Neural cell (in vitro differentiated cells): ENCODE data around the gene PTPRC. TPM values are rescaled to one million over a fixed set of nuclear protein-coding genes. Genes with fewer than 3 reads are reported as not detected.

ENCODE experiments used
- H2AFZ ChIP-seq: fragments of 200-600, 300-800 bp; sonication (generic), shearing (Covaris generic); 2 replicates; pipeline ENCODE4 v1.6.0; 2014; ENCODE audit warnings: low read depth, mild to moderate bottlenecking, antibody characterized with exemption, low read length, moderate library complexity
- H3F3A ChIP-seq: fragments of 200-600 bp; shearing (Covaris generic); 2 replicates; pipeline ENCODE4 v1.6.1; 2016; ENCODE audit warnings: mild to moderate bottlenecking, moderate library complexity, mixed read lengths, antibody characterized with exemption, low read length; ENCODE audit not compliant: insufficient read depth, poor library complexity, severe bottlenecking
- H3K27ac ChIP-seq: fragments of 200-600, 300-800 bp; sonication (generic), shearing (Covaris generic); 2 replicates; pipeline ENCODE4 v1.5.1; 2014; ENCODE audit warnings: mild to moderate bottlenecking, low read length, moderate library complexity
- H3K27me3 ChIP-seq: fragments of 300-800, 200-600 bp; sonication (generic), shearing (Covaris generic); 2 replicates; pipeline ENCODE4 v1.6.0; 2014; ENCODE audit warnings: mild to moderate bottlenecking, low read depth, low read length, moderate library complexity; ENCODE audit not compliant: insufficient read depth
- H3K36me3 ChIP-seq: fragments of 300-800, 200-600 bp; sonication (generic), shearing (Covaris generic); 2 replicates; pipeline ENCODE4 v1.5.1; 2014; ENCODE audit warnings: mild to moderate bottlenecking, antibody characterized with exemption, low read length, moderate library complexity; ENCODE audit not compliant: insufficient read depth
- H3K4me2 ChIP-seq: fragments of 300-800, 200-600 bp; sonication (generic), shearing (Covaris generic); 2 replicates; pipeline ENCODE4 v1.6.0; 2014; ENCODE audit warnings: mild to moderate bottlenecking, low read length
- H3K4me3 ChIP-seq: fragments of 300-800, 200-600 bp; sonication (generic), shearing (Covaris generic); 2 replicates; pipeline ENCODE4 v1.5.1; 2014; ENCODE audit warnings: mild to moderate bottlenecking, low read length, moderate library complexity
- H3K79me2 ChIP-seq: fragments of 200-600 bp; shearing (Covaris generic); replicated peaks from 2 replicates; pipeline ENCODE4 v1.6.0; 2014; ENCODE audit warnings: mild to moderate bottlenecking, low read length, moderate library complexity; ENCODE audit not compliant: insufficient read depth
- H3K9ac ChIP-seq: fragments of 300-800, 200-600 bp; sonication (generic), shearing (Covaris generic); 2 replicates; pipeline ENCODE4 v1.6.1; 2016; ENCODE audit warnings: mild to moderate bottlenecking, low read length, mixed read lengths
- H3K9me2 ChIP-seq: fragments of 200-600 bp; shearing (Covaris generic); 2 replicates; pipeline ENCODE4 v1.6.1; 2016; ENCODE audit warnings: mild to moderate bottlenecking, low read length, mixed read lengths; ENCODE audit not compliant: insufficient read depth
- H3K9me3 ChIP-seq: fragments of 200-600, 300-800 bp; sonication (generic), shearing (Covaris generic); 2 replicates; pipeline ENCODE4 v1.6.1; 2016; ENCODE audit warnings: mild to moderate bottlenecking, mixed run types, low read length, moderate library complexity, mixed read lengths
- H4K20me1 ChIP-seq: fragments of 200-600 bp; shearing (Covaris generic); 2 replicates; pipeline ENCODE4 v1.6.1; 2016; ENCODE audit warnings: mild to moderate bottlenecking, mixed run types; ENCODE audit not compliant: insufficient read depth
- EP300 ChIP-seq: fragments of 450-650 bp; conservative IDR thresholded peaks from 2 replicates; pipeline ENCODE4 v1.6.1; 2014; ENCODE audit warnings: antibody characterized with exemption, mild to moderate bottlenecking, moderate library complexity; ENCODE audit not compliant: poor library complexity, severe bottlenecking
- EZH2 ChIP-seq: fragments of 200-600, 300-800 bp; shearing (Covaris generic), sonication (generic); IDR thresholded peaks from 2 replicates; pipeline ENCODE4 v1.6.1; 2014; ENCODE audit warnings: antibody characterized with exemption, low read length, borderline replicate concordance, mild to moderate bottlenecking; ENCODE audit not compliant: insufficient read depth, poor library complexity, severe bottlenecking
- MXI1 ChIP-seq: fragments of 450-650 bp; conservative IDR thresholded peaks from 2 replicates; pipeline ENCODE4 v1.6.1; 2014; ENCODE audit warnings: antibody characterized with exemption, mild to moderate bottlenecking; ENCODE audit not compliant: poor library complexity, severe bottlenecking
- POLR2AphosphoS5 ChIP-seq: IDR thresholded peaks from 2 replicates; pipeline ENCODE4 v1.6.1; 2012
- RAD21 ChIP-seq: fragments of 450-650 bp; conservative IDR thresholded peaks from 2 replicates; pipeline ENCODE4 v1.6.1; 2014; ENCODE audit warnings: antibody characterized with exemption, mild to moderate bottlenecking, moderate library complexity
- SMC3 ChIP-seq: fragments of 450-650 bp; conservative IDR thresholded peaks from 2 replicates; pipeline ENCODE4 v1.6.1; 2014; ENCODE audit warnings: antibody characterized with exemption, mild to moderate bottlenecking, moderate library complexity; ENCODE audit not compliant: poor library complexity
- TAF1 ChIP-seq: IDR thresholded peaks from 2 replicates; pipeline ENCODE4 v1.6.1; 2012; ENCODE audit warnings: low read depth
- polyA plus RNA-seq: library from polyadenylated mRNA; depleted of rRNA; stranded (reverse); fragments of >200 nt; gene quantifications from 2 replicates; pipeline ENCODE4 v1.2.3, GENCODE V29; 2014
- TF ChIP-seq, protein P1 (sequence below): IDR thresholded peaks from 2 replicates; pipeline ENCODE4 v1.6.1; 2012; ENCODE audit warnings: borderline replicate concordance
- TF ChIP-seq, protein P2 (sequence below): fragments of 450-650 bp; IDR thresholded peaks from 2 replicates; pipeline ENCODE4 v1.5.1; 2014; ENCODE audit warnings: antibody characterized with exemption, mild to moderate bottlenecking, moderate library complexity; ENCODE audit not compliant: poor library complexity, severe bottlenecking

Gene PTPRC
- polyA plus RNA-seq, 1 donor from 2014 or later, result 0.12 TPM

DNA sequence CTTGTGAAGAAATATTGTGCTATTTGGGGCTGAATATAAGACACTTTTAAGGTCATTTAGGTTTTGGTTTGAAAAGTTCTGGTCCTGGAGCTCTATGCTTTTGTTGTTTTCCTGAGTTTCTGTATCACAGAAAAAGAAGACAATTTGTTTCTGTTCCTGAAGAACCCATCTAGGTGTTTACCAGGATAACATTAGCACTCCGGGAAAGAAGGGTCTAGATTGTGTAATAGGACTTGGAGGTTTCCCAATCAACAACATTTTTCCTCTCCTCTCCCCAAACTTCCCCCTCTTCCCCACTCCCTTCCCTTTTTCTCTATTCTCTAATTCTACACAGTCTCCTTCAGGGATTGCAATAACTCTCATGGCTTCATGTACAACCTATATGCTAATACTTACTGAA is 78.7 kb downstream of the PTPRC start:
- TF ChIP-seq TAF1 (no peak), MXI1 (no peak), POLR2AphosphoS5 (no peak), EP300 (no peak), RAD21 (no peak), SMC3 (no peak), EZH2 (no peak)
- TF ChIP-seq, protein P1, sequence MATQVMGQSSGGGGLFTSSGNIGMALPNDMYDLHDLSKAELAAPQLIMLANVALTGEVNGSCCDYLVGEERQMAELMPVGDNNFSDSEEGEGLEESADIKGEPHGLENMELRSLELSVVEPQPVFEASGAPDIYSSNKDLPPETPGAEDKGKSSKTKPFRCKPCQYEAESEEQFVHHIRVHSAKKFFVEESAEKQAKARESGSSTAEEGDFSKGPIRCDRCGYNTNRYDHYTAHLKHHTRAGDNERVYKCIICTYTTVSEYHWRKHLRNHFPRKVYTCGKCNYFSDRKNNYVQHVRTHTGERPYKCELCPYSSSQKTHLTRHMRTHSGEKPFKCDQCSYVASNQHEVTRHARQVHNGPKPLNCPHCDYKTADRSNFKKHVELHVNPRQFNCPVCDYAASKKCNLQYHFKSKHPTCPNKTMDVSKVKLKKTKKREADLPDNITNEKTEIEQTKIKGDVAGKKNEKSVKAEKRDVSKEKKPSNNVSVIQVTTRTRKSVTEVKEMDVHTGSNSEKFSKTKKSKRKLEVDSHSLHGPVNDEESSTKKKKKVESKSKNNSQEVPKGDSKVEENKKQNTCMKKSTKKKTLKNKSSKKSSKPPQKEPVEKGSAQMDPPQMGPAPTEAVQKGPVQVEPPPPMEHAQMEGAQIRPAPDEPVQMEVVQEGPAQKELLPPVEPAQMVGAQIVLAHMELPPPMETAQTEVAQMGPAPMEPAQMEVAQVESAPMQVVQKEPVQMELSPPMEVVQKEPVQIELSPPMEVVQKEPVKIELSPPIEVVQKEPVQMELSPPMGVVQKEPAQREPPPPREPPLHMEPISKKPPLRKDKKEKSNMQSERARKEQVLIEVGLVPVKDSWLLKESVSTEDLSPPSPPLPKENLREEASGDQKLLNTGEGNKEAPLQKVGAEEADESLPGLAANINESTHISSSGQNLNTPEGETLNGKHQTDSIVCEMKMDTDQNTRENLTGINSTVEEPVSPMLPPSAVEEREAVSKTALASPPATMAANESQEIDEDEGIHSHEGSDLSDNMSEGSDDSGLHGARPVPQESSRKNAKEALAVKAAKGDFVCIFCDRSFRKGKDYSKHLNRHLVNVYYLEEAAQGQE, result no peak
- TF ChIP-seq, protein P2, sequence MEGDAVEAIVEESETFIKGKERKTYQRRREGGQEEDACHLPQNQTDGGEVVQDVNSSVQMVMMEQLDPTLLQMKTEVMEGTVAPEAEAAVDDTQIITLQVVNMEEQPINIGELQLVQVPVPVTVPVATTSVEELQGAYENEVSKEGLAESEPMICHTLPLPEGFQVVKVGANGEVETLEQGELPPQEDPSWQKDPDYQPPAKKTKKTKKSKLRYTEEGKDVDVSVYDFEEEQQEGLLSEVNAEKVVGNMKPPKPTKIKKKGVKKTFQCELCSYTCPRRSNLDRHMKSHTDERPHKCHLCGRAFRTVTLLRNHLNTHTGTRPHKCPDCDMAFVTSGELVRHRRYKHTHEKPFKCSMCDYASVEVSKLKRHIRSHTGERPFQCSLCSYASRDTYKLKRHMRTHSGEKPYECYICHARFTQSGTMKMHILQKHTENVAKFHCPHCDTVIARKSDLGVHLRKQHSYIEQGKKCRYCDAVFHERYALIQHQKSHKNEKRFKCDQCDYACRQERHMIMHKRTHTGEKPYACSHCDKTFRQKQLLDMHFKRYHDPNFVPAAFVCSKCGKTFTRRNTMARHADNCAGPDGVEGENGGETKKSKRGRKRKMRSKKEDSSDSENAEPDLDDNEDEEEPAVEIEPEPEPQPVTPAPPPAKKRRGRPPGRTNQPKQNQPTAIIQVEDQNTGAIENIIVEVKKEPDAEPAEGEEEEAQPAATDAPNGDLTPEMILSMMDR, result no peak
- no peaks in the 10 kb centered on the region for H4K20me1 ChIP-seq
- no peak overlapping the region for H3K4me2 ChIP-seq
- H3K27me3 ChIP-seq, result no peaks in the 10 kb centered on the region
- no peaks in the 10 kb centered on the region for H3K79me2 ChIP-seq
- no peaks in the 10 kb centered on the region for H3K36me3 ChIP-seq
- no peak overlapping the region for H2AFZ ChIP-seq
- H3K9ac ChIP-seq, result no peak overlapping the region
- H3F3A ChIP-seq, result no peaks in the 10 kb centered on the region
- no peak overlapping the region for H3K4me3 ChIP-seq
- no peaks in the 10 kb centered on the region for H3K9me2 ChIP-seq
- H3K9me3 ChIP-seq, result no peaks in the 10 kb centered on the region
- H3K27ac ChIP-seq, result no peak overlapping the region

DNA sequence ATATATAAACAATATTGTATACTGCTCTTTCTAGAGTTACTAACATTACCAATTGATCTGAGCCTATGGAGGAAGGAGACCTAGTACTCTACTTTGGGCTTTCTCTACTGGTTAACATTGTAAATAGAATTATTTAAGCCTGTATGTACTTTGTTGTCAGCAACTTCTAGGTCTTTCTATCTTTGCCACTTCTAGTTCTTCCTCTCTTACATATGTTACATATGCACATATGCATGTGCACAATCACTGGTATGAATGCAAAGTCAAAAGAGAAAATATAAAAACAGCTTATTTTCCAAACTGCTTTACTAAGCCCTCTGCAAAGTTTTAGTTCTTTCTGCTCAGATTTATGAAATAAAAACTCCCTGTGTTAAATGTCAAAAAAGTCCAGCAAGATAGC is 84.3 kb downstream of the PTPRC start:
- Histone ChIP-seq H3K4me2 (no peak overlapping the region), H3K36me3 (no peaks in the 10 kb centered on the region), H3K9me2 (no peaks in the 10 kb centered on the region), H3F3A (no peaks in the 10 kb centered on the region), H3K79me2 (no peaks in the 10 kb centered on the region), H3K27ac (no peak overlapping the region), H3K4me3 (no peak overlapping the region), H3K9ac (no peak overlapping the region), H3K9me3 (no peaks in the 10 kb centered on the region), H2AFZ (no peak overlapping the region), H3K27me3 (no peaks in the 10 kb centered on the region), H4K20me1 (no peaks in the 10 kb centered on the region)
- TF ChIP-seq, protein P1, result no peak
- no peak for TF ChIP-seq POLR2AphosphoS5
- TF ChIP-seq EP300, result no peak
- TF ChIP-seq MXI1, result no peak
- TF ChIP-seq, protein P2, result no peak
- no peak for TF ChIP-seq SMC3
- no peak for TF ChIP-seq TAF1
- TF ChIP-seq EZH2, result no peak
- TF ChIP-seq RAD21, result no peak
